IMR-90 (cell line): Measurements from ENCODE around the gene SLC25A19. TPM values are rescaled to one million over a fixed set of nuclear protein-coding genes. Genes with fewer than 3 reads are reported as not detected.

ENCODE experiments used
- ATAC-seq: fragments of 200-7000 bp; cut with Tn5 transposase; 2 replicates; pipeline ENCODE4 v1.9.1; 2020; ENCODE audit warnings: low read depth, mild to moderate bottlenecking, moderate library complexity
- BruUV-seq: library from RNA; stranded (reverse); fragments of 400-500 nt; replicated peaks from 2 replicates; lab custom pipeline; 2021; lab: Mats Ljungman, UMichigan
- CTCF ChIA-PET: fragments of 300-600 bp; formaldehyde crosslinking; extraction: SDS; loops from one replicate; lab custom pipeline; 2021; ENCODE audit warnings: antibody characterized with exemption; lab: Yijun Ruan, JAX
- POLR2A ChIA-PET: fragments of 300-600 bp; sonication (Branson Sonifier 250); formaldehyde crosslinking; loops from one replicate; lab custom pipeline; 2022; ENCODE audit warnings: antibody characterized with exemption; ENCODE audit not compliant: unreplicated experiment; lab: Charles Lee
- DNase-seq: peaks from one replicate; pipeline ENCODE4 v3.0.0; 2013
- H2AFZ ChIP-seq: replicated peaks from 2 replicates; pipeline ENCODE3; 2013; ENCODE audit warnings: low read length, mild to moderate bottlenecking; ENCODE audit not compliant: poor library complexity
- H2AK5ac ChIP-seq: 2 replicates; pipeline ENCODE4 v1.6.1; 2013; ENCODE audit warnings: low read depth, low read length, inconsistent platforms
- H2AK9ac ChIP-seq: replicated peaks from 2 replicates; pipeline ENCODE3; 2013; ENCODE audit warnings: mild to moderate bottlenecking, low read depth, low read length, moderate library complexity; ENCODE audit not compliant: poor library complexity
- H2BK120ac ChIP-seq: 2 replicates; pipeline ENCODE4 v1.6.1; 2013; ENCODE audit warnings: low read depth, low read length, inconsistent platforms
- H2BK15ac ChIP-seq: 3 replicates; pipeline ENCODE4 v1.6.1; 2013; ENCODE audit warnings: low read depth, low read length, inconsistent platforms
- H2BK20ac ChIP-seq: 2 replicates; pipeline ENCODE4 v1.6.1; 2013; ENCODE audit warnings: low read depth, mild to moderate bottlenecking, inconsistent platforms, low read length, moderate library complexity
- H2BK5ac ChIP-seq: 2 replicates; pipeline ENCODE4 v1.6.1; 2013; ENCODE audit warnings: mild to moderate bottlenecking, low read depth, low read length, inconsistent platforms; ENCODE audit not compliant: poor library complexity, severe bottlenecking
- H3K14ac ChIP-seq: replicated peaks from 2 replicates; pipeline ENCODE4 v1.6.1; 2013; ENCODE audit warnings: low read depth, low read length, inconsistent platforms
- H3K18ac ChIP-seq: 2 replicates; pipeline ENCODE4 v1.6.1; 2013; ENCODE audit warnings: low read depth, low read length, control low read depth
- H3K23ac ChIP-seq: 2 replicates; pipeline ENCODE4 v1.6.1; 2013; ENCODE audit warnings: low read depth, low read length, inconsistent platforms
- H3K27ac ChIP-seq: 2 replicates; pipeline ENCODE4 v1.5.1; 2013; ENCODE audit warnings: mild to moderate bottlenecking, control low read depth, low read length; ENCODE audit not compliant: insufficient read depth
- H3K27me3 ChIP-seq: 2 replicates; pipeline ENCODE4 v1.6.1; 2013; ENCODE audit warnings: low read length; ENCODE audit not compliant: control insufficient read depth, insufficient read depth
- H3K36me3 ChIP-seq: 2 replicates; pipeline ENCODE4 v1.6.1; 2013; ENCODE audit warnings: low read length, mixed read lengths; ENCODE audit not compliant: control insufficient read depth, insufficient read depth
- H3K4ac ChIP-seq: 2 replicates; pipeline ENCODE4 v1.6.1; 2013; ENCODE audit warnings: low read depth, low read length, inconsistent platforms
- H3K4me1 ChIP-seq: 2 replicates; pipeline ENCODE4 v1.6.1; 2013; ENCODE audit warnings: low read length, mixed read lengths; ENCODE audit not compliant: control insufficient read depth, insufficient read depth
- H3K4me2 ChIP-seq: 2 replicates; pipeline ENCODE4 v1.6.1; 2013; ENCODE audit warnings: low read depth, mild to moderate bottlenecking, control low read depth, low read length, moderate library complexity
- H3K4me3 ChIP-seq: 2 replicates; pipeline ENCODE4 v1.5.1; 2013; ENCODE audit warnings: low read depth, mild to moderate bottlenecking, control low read depth, low read length, moderate library complexity; ENCODE audit not compliant: insufficient read depth
- H3K56ac ChIP-seq: 2 replicates; pipeline ENCODE4 v1.6.1; 2013; ENCODE audit warnings: low read length, inconsistent platforms; ENCODE audit not compliant: insufficient read depth; ENCODE audit errors: extremely low read depth
- H3K79me1 ChIP-seq, 2 experiments: 2 replicates each; pipeline ENCODE4 v1.6.1; 2013; ENCODE audit warnings: low read length in 2 of 2, inconsistent platforms in 1 of 2, low read depth in 1 of 2
- H3K9ac ChIP-seq: 2 replicates; pipeline ENCODE4 v1.6.1; 2013; ENCODE audit warnings: low read depth, low read length, control low read depth
- H3K9me1 ChIP-seq: 2 replicates; pipeline ENCODE4 v1.6.1; 2013; ENCODE audit warnings: low read length, inconsistent platforms; ENCODE audit not compliant: insufficient read depth
- H3K9me3 ChIP-seq: 2 replicates; pipeline ENCODE4 v1.6.1; 2013; ENCODE audit warnings: low read length; ENCODE audit not compliant: control insufficient read depth, insufficient read depth
- H4K20me1 ChIP-seq: 2 replicates; pipeline ENCODE4 v1.6.1; 2013; ENCODE audit warnings: low read length, inconsistent platforms; ENCODE audit not compliant: insufficient read depth
- H4K5ac ChIP-seq: 2 replicates; pipeline ENCODE4 v1.6.1; 2013; ENCODE audit warnings: mild to moderate bottlenecking, low read depth, low read length, control low read depth
- H4K8ac ChIP-seq, 2 experiments: 2 replicates each; pipeline ENCODE4 v1.6.1; 2013; ENCODE audit warnings: low read depth in 2 of 2, low read length in 2 of 2, control low read depth in 1 of 2, inconsistent platforms in 1 of 2
- H4K91ac ChIP-seq: 2 replicates; pipeline ENCODE4 v1.6.1; 2013; ENCODE audit warnings: low read depth, low read length, inconsistent platforms; ENCODE audit not compliant: insufficient read depth
- BHLHE40 ChIP-seq: fragments of 150-350 bp; IDR thresholded peaks from 2 replicates; pipeline ENCODE4 v1.6.1; 2016; ENCODE audit warnings: mild to moderate bottlenecking, low read depth, low read length
- CEBPB ChIP-seq: IDR thresholded peaks from 2 replicates; pipeline ENCODE4 v1.6.1; 2012; ENCODE audit warnings: low read depth, low read length, improper control_type of control experiment
- ELK1 ChIP-seq: fragments of 150-350 bp; IDR thresholded peaks from 2 replicates; pipeline ENCODE4 v1.6.1; 2016; ENCODE audit warnings: low read depth, mild to moderate bottlenecking, low read length, moderate library complexity, borderline replicate concordance
- FOS ChIP-seq: fragments of 150-350 bp; IDR thresholded peaks from 2 replicates; pipeline ENCODE4 v1.6.1; 2016; ENCODE audit warnings: low read depth, low read length
- MAFK ChIP-seq: IDR thresholded peaks from 2 replicates; pipeline ENCODE4 v1.6.1; 2012; ENCODE audit warnings: low read depth, low read length, improper control_type of control experiment
- MAZ ChIP-seq: IDR thresholded peaks from 2 replicates; pipeline ENCODE4 v1.6.1; 2012; ENCODE audit warnings: low read depth, mild to moderate bottlenecking, low read length, improper control_type of control experiment, moderate library complexity, borderline replicate concordance
- MXI1 ChIP-seq: IDR thresholded peaks from 2 replicates; pipeline ENCODE4 v1.6.1; 2012; ENCODE audit warnings: low read depth, mild to moderate bottlenecking, low read length, moderate library complexity, borderline replicate concordance
- NFE2L2 ChIP-seq: fragments of 150-350 bp; IDR thresholded peaks from 2 replicates; pipeline ENCODE4 v1.6.1; 2016; ENCODE audit warnings: low read depth, mild to moderate bottlenecking, low read length
- RAD21 ChIP-seq: IDR thresholded peaks from 2 replicates; pipeline ENCODE4 v1.6.1; 2012; ENCODE audit warnings: low read length, improper control_type of control experiment
- RCOR1 ChIP-seq: IDR thresholded peaks from 2 replicates; pipeline ENCODE4 v1.6.1; 2012; ENCODE audit warnings: mild to moderate bottlenecking, low read length, improper control_type of control experiment; ENCODE audit not compliant: insufficient replicate concordance
- RFX5 ChIP-seq: IDR thresholded peaks from 2 replicates; pipeline ENCODE4 v1.8.0; 2012; ENCODE audit warnings: low read depth, mild to moderate bottlenecking, low read length, moderate library complexity
- SMC3 ChIP-seq: fragments of 150-350 bp; IDR thresholded peaks from 2 replicates; pipeline ENCODE4 v1.6.1; 2016; ENCODE audit warnings: low read depth, mild to moderate bottlenecking, antibody characterized with exemption, low read length, moderate library complexity
- USF2 ChIP-seq: fragments of 150-350 bp; IDR thresholded peaks from 2 replicates; pipeline ENCODE4 v1.6.1; 2017; ENCODE audit warnings: mild to moderate bottlenecking, antibody characterized with exemption, low read length, low read depth
- WGBS, 2 experiments: methylation state at CpG; one replicate each; pipeline versions ENCODE4 v1.1.5 to v1.1.7; 2013; ENCODE audit warnings: missing lambda C conversion rate in 2 of 2; ENCODE audit not compliant: insufficient read length in 1 of 2; ENCODE audit errors: extremely low coverage in 2 of 2; 5-methylcytosine and 5-hydroxymethylcytosine counted together
- dilution Hi-C: fragments of 300-500 bp; cut with HindIII; formaldehyde crosslinking; loops from one replicate; pipeline ENCODE4 v1.14.3; 2018; ENCODE audit warnings: low sequenced_read_pairs; ENCODE audit not compliant: unreplicated experiment
- in situ Hi-C: fragments of 300-500 bp; cut with MboI; formaldehyde crosslinking; loops from 3 replicates; pipeline ENCODE4 v1.14.3; 2019; ENCODE audit warnings: low sequenced_read_pairs, inconsistent platforms, mixed read lengths
- intact Hi-C: fragments of 100-400 bp; cut with micrococcal nuclease; formaldehyde crosslinking; loops from 2 replicates; pipeline ENCODE4 v1.10.0; 2022
- polyA plus RNA-seq, 3 experiments: library from polyadenylated mRNA; depleted of rRNA; stranded (reverse); fragments of >200 nt; gene quantifications; 2 replicates each; pipeline ENCODE4 v1.2.3, GENCODE V29; 2012; ENCODE audit warnings: low replicate concordance in 1 of 3
- total RNA-seq: library from RNA; depleted of rRNA; stranded (reverse); fragments of >200 nt; gene quantifications from 2 replicates; pipeline ENCODE4 v1.2.3, GENCODE V29; 2012
- TF ChIP-seq, protein P1 (sequence below): conservative IDR thresholded peaks from 2 replicates; pipeline ENCODE4 v1.5.1; 2012; ENCODE audit warnings: mild to moderate bottlenecking, low read depth, low read length, improper control_type of control experiment

Gene SLC25A19
- total and polyA plus RNA-seq, 2 of the 4 experiments (the other 2 are of a cell fraction): 9.1 to 9.2 TPM

GRCh38 chr17:75295201-75296158 is 6.2 kb upstream of the SLC25A19 start:
- no peak overlapping the region for H2BK15ac ChIP-seq
- H3K9me1 ChIP-seq: 0 out of 2 replicates have a peak, but pooled peaks cover 3% of the 10 kb centered on the region
- no peaks in the 10 kb centered on the region for H3K9me3 ChIP-seq
- no peak overlapping the region for H3K4me2 ChIP-seq
- no peak overlapping the region for H2AK9ac ChIP-seq
- no peaks in the 10 kb centered on the region; the same call in 1 of the 2 replicates for H3K4me1 ChIP-seq
- BruUV-seq: no TSS peak
- no peaks in the 10 kb centered on the region for H4K20me1 ChIP-seq
- no peak overlapping the region for H3K56ac ChIP-seq
- dilution Hi-C loops (no loop called here), in situ Hi-C loops (no loop called here), intact Hi-C loops (no loop called here)
- CTCF ChIA-PET: no interaction called here
- no peak overlapping the region for H4K8ac ChIP-seq
- no peak overlapping the region for H2BK120ac ChIP-seq
- H3K79me1 ChIP-seq: no peaks in the 10 kb centered on the region
- WGBS, 2 experiments: no CpG with 5 or more reads among the region's 8 CpGs
- no peaks in the 10 kb centered on the region for H3K36me3 ChIP-seq
- no peak overlapping the region for H2AFZ ChIP-seq
- no peaks in the 10 kb centered on the region for H3K27me3 ChIP-seq
- H3K4me3 ChIP-seq: no peak overlapping the region
- H3K23ac ChIP-seq: no peak overlapping the region
- ATAC-seq (no peak), DNase-seq (no peak)
- H3K4ac ChIP-seq: no peak overlapping the region
- no peak overlapping the region for H2AK5ac ChIP-seq
- no peak overlapping the region for H3K9ac ChIP-seq
- H2BK20ac ChIP-seq: no peak overlapping the region
- H4K5ac ChIP-seq: no peak overlapping the region
- no peak overlapping the region for H3K14ac ChIP-seq
- no peak overlapping the region for H4K91ac ChIP-seq
- no peak overlapping the region for H3K27ac ChIP-seq
- POLR2A ChIA-PET: no interaction called here
- H3K18ac ChIP-seq: no peak overlapping the region
- H2BK5ac ChIP-seq: no peak overlapping the region
- no peak for TF ChIP-seq BHLHE40
- no peak for TF ChIP-seq MXI1
- TF ChIP-seq FOS: no peak
- TF ChIP-seq MAZ: no peak
- no peak for TF ChIP-seq MAFK
- TF ChIP-seq NFE2L2: no peak
- TF ChIP-seq SMC3: no peak
- TF ChIP-seq, protein P1, sequence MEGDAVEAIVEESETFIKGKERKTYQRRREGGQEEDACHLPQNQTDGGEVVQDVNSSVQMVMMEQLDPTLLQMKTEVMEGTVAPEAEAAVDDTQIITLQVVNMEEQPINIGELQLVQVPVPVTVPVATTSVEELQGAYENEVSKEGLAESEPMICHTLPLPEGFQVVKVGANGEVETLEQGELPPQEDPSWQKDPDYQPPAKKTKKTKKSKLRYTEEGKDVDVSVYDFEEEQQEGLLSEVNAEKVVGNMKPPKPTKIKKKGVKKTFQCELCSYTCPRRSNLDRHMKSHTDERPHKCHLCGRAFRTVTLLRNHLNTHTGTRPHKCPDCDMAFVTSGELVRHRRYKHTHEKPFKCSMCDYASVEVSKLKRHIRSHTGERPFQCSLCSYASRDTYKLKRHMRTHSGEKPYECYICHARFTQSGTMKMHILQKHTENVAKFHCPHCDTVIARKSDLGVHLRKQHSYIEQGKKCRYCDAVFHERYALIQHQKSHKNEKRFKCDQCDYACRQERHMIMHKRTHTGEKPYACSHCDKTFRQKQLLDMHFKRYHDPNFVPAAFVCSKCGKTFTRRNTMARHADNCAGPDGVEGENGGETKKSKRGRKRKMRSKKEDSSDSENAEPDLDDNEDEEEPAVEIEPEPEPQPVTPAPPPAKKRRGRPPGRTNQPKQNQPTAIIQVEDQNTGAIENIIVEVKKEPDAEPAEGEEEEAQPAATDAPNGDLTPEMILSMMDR: no peak
- no peak for TF ChIP-seq USF2
- no peak for TF ChIP-seq CEBPB
- TF ChIP-seq RAD21: no peak
- TF ChIP-seq ELK1: no peak
- no peak for TF ChIP-seq RFX5
- no peak for TF ChIP-seq RCOR1
